ENCODE results near the gene DDIT3. TPM values are rescaled to one million over a fixed set of nuclear protein-coding genes. Genes with fewer than 3 reads are reported as not detected.

DDIT3 gene
- total RNA-seq, 1 experiment from 2014 or later = 84.7 TPM

DNA sequence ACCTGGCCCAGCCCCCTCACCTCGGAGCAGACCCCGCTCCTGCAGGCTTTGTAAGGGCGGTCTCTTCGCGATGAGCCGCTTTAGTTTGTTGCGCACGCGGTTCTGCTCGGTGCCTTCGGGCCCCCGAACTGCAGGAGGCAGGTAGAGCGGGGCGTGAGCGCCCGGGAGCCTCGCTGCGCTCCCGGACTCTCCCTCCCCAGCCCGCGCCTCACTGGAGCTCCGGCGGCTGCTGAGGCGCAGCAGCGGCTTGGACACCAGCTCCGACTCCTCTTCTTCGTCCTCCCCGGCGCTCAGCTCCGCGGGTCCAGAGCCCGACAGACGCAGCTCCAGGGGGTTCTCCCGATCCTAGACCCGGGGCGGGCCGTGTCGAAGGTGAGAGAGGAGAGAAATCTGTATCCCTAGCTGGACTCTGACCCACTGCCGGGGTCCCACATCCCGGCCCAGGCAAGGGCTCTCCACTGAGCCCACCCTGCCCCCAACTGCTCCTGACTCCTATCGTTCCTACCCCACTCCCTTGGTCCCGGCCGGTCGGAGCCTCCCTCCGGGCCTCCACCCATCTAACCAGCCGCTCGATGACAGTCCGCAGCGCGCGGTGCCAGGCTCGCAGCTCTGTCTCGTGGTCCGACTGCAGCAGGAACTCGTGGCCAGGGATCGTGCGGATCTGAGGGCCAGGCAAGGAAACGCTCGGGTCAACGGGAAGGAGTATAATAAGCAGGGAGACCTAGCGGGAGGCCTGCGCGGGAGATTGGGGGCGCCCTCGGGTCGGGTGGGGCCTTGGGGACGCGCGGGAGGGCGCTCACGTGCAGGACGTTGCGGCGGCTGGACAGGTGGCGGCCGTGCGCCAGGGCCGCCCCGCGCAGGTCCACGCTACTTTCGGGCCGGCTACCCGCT lies 44.8 kb downstream of the DDIT3 start:
- Histone ChIP-seq H3K9me2 (ENCODE audit: insufficient read depth) (no peaks in the 10 kb centered on the region), H3K9ac (ENCODE audit: low read length) (no peak overlapping the region), H3K4me2 (ENCODE audit: low read length) (no peak overlapping the region), H2AFZ (ENCODE audit: low read depth, low read length, poor library complexity, severe bottlenecking) (no peak overlapping the region), H3K9me3 (ENCODE audit: control insufficient read depth in 1 of 2, insufficient read depth in 1 of 2, low read depth in 1 of 2, low read length in 2 of 2) (no peaks in the 10 kb centered on the region), H3K4me3 (replicated peaks in 1 of 2; ENCODE audit: low read depth in 1 of 2, low read length in 2 of 2) (no peak overlapping the region), H3K27ac (ENCODE audit: low read depth, low read length) (no peak overlapping the region), H4K20me1 (ENCODE audit: insufficient read depth) (no peaks in the 10 kb centered on the region), H3K4me1 (ENCODE audit: control insufficient read depth in 1 of 2, insufficient read depth in 2 of 2, low read length in 2 of 2) (peaks cover 0 to 16% of the 10 kb centered on the region in 2 experiments; a peak in 2 of 4 replicates), H3K27me3 (ENCODE audit: insufficient read depth, low read length) (peaks cover 19% of the 10 kb centered on the region; the same call in 1 of the 2 replicates), H3K36me3 (ENCODE audit: control insufficient read depth in 1 of 2, insufficient read depth in 2 of 2, low read length in 2 of 2) (no peaks in the 10 kb centered on the region), H3K79me2 (ENCODE audit: insufficient read depth, low read length) (no peaks in the 10 kb centered on the region)
- intact Hi-C loops (cut with micrococcal nuclease) = no loop called here
- no peak for DNase-seq (ENCODE audit: low read depth, low spot score)
- ChIA-PET POLR2A (no interaction called here), RAD21 (ENCODE audit: low non-redundant PET in 1 of 2, low total read pairs in 2 of 2, uncharacterized antibody in 2 of 2, unreplicated experiment in 2 of 2) (interaction anchor here in 1 of 2 experiments (0.7 kb wide), 1 partner anchor 17 kb away, joined by 3 read pairs; no protein-coding TSS in a partner anchor), CTCF (no interaction called here)
- no peak for ATAC-seq
- no TSS peak for BruUV-seq (replicated peaks)
- TF ChIP-seq FOSL1 (IDR thresholded peaks at IDR 0.05; ENCODE audit: low read depth) (no peak), ELF1 (IDR thresholded peaks at IDR 0.05; ENCODE audit: borderline replicate concordance, low read depth) (no peak), POLR2A (IDR thresholded peaks at IDR 0.05; ENCODE audit: borderline replicate concordance, extremely low read depth, insufficient read depth, insufficient read length) (no peak)
- TF ChIP-seq, protein P1, sequence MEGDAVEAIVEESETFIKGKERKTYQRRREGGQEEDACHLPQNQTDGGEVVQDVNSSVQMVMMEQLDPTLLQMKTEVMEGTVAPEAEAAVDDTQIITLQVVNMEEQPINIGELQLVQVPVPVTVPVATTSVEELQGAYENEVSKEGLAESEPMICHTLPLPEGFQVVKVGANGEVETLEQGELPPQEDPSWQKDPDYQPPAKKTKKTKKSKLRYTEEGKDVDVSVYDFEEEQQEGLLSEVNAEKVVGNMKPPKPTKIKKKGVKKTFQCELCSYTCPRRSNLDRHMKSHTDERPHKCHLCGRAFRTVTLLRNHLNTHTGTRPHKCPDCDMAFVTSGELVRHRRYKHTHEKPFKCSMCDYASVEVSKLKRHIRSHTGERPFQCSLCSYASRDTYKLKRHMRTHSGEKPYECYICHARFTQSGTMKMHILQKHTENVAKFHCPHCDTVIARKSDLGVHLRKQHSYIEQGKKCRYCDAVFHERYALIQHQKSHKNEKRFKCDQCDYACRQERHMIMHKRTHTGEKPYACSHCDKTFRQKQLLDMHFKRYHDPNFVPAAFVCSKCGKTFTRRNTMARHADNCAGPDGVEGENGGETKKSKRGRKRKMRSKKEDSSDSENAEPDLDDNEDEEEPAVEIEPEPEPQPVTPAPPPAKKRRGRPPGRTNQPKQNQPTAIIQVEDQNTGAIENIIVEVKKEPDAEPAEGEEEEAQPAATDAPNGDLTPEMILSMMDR (IDR thresholded peaks at IDR 0.05 in 2 of 3, conservative IDR thresholded peaks at IDR 0.05 in 1 of 3; ENCODE audit: borderline replicate concordance in 1 of 3, insufficient read depth in 1 of 3, low read depth in 2 of 3, low read length in 2 of 3) = no peak
- TF ChIP-seq, protein P2, sequence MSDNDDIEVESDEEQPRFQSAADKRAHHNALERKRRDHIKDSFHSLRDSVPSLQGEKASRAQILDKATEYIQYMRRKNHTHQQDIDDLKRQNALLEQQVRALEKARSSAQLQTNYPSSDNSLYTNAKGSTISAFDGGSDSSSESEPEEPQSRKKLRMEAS (IDR thresholded peaks at IDR 0.05) = no peak

All from HCT116 (cell line).